HG02943 (cell line): ENCODE results near the gene PCDHB5.
"Not testable (repeated sequence)": the region's sequence is repeated elsewhere in the genome, so short reads cannot be mapped to it uniquely, and the experiment has no call there.

Source experiments
- ATAC-seq: cut with Tn5 transposase; IDR thresholded peaks from one replicate; pipeline ENCODE4 v1.9.1; 2021; ENCODE audit warnings: mild to moderate bottlenecking, low read depth, moderate library complexity; ENCODE audit not compliant: unreplicated experiment

The PCDHB5 gene

DNA sequence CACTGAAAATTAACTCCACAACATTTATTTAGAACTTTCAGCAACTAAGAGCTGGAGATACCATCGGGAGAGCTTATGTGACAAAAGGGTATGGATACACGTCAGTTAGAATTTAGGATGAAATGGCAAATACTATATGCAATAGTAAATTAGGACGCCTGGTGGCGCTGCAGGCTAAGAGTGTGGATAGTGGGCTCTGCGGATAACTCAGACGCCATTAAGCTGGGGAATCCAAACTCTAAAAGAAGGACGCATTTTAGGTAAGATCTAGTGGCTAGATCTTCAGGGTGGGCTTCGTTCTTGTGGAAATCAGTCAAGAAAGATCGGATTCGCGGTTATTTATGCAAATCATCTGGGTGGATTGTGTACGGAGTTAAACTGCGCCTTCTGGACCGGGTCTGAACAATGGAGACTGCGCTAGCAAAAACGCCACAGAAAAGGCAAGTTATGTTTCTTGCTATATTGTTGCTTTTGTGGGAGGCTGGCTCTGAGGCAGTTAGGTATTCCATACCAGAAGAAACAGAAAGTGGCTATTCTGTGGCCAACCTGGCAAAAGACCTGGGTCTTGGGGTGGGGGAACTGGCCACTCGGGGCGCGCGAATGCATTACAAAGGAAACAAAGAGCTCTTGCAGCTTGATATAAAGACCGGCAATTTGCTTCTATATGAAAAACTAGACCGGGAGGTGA lies at the start of gene PCDHB5:
PCDHB5 (plus strand) TSS at position 177 of the 688 bp plus-strand sequence; CDS start at position 406, 229 bp downstream.
- no peak for ATAC-seq

DNA sequence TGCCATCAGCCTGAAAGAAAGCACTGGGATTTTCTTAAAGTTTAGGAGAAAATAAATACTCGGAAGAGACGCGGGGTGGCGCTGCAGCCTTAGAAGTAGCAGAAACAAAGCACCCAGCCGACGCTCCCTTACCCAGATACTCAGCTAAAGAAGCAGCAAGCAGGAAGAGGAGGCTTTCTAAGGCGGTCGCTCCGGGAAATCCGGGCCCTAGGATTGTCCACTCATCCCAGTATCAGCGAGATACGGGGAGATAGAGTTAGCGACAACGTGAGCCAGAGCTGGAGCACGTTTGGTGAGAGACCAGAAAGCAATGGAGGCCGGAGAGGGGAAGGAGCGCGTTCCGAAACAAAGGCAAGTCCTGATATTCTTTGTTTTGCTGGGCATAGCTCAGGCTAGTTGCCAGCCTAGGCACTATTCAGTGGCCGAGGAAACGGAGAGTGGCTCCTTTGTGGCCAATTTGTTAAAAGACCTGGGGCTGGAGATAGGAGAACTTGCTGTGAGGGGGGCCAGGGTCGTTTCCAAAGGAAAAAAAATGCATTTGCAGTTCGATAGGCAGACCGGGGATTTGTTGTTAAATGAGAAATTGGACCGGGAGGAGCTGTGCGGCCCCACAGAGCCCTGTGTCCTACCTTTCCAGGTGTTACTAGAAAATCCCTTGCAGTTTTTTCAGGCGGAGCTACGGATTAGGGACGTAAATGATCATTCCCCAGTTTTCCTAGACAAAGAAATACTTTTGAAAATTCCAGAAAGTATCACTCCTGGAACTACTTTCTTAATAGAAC lies 40.3 kb upstream of the PCDHB5 start, which contains the start of gene PCDHB2:
PCDHB2 (plus strand) TSS at position 135 of the 782 bp plus-strand sequence; CDS start at position 311, 176 bp downstream.
- no peak for ATAC-seq

DNA sequence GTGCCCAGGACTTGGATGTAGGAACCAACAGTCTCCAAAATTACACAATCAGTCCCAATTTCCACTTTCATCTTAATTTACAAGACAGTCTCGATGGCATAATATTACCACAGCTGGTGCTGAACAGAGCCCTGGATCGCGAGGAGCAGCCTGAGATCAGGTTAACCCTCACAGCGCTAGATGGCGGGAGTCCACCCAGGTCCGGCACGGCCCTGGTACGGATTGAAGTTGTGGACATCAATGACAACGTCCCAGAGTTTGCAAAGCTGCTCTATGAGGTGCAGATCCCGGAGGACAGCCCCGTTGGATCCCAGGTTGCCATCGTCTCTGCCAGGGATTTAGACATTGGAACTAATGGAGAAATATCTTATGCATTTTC lies 39.8 kb upstream of the PCDHB5 start:
- ATAC-seq: no peak

DNA sequence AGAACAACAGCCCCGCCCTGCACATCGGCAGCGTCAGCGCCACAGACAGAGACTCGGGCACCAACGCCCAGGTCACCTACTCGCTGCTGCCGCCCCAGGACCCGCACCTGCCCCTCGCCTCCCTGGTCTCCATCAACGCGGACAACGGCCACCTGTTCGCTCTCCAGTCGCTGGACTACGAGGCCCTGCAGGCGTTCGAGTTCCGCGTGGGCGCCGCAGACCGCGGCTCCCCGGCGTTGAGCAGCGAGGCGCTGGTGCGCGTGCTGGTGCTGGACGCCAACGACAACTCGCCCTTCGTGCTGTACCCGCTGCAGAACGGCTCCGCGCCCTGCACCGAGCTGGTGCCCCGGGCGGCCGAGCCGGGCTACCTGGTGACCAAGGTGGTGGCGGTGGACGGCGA lies 38.8 kb upstream of the PCDHB5 start:
- ATAC-seq: not testable (repeated sequence)

DNA sequence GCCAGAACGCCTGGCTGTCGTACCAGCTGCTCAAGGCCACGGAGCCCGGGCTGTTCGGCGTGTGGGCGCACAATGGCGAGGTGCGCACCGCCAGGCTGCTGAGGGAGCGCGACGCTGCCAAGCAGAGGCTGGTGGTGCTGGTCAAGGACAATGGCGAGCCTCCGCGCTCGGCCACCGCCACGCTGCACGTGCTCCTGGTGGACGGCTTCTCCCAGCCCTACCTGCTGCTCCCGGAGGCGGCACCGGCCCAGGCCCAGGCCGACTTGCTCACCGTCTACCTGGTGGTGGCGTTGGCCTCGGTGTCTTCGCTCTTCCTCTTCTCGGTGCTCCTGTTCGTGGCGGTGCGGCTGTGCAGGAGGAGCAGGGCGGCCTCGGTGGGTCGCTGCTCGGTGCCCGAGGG lies 38.4 kb upstream of the PCDHB5 start:
- not testable (repeated sequence) for ATAC-seq

DNA sequence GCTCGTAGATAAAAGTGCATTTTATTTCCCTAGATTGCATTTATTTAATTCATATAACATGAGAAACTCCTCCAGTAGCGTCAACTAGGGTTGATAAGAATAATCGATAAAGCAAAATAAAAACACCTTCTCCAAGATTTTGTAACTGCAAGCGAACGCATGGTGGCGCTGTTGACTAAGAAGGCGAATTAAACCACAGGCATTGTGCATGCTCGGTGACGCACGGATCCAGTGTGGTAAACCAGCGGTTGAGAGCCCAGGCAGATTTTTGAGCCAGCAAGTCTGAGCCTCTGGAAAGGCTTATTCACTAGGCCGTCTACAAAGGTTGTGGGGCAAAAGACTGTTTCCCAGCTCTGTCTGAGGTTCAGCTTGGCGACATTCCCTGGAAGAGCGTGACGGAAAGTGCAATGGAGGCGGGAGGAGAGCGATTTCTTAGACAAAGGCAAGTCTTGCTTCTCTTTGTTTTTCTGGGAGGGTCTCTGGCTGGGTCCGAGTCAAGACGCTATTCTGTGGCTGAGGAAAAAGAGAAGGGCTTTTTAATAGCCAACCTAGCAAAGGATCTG lies 34.7 kb upstream of the PCDHB5 start, which contains the start of gene PCDHB3:
PCDHB3 (plus strand) TSS at position 231 of the 563 bp plus-strand sequence; CDS start at position 408, 177 bp downstream.
- no peak for ATAC-seq

DNA sequence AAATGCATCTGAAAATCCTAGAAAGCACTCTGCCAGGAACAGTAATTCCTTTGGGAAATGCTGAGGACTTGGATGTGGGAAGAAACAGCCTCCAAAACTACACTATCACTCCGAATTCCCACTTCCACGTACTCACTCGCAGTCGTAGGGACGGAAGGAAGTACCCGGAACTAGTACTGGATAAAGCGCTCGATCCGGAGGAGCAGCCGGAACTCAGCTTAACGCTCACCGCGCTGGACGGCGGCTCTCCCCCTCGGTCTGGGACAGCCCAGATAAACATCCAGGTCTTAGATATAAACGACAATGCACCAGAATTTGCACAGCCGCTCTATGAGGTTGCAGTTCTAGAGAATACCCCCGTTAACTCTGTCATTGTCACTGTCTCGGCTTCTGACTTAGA lies 33.9 kb upstream of the PCDHB5 start:
- no peak for ATAC-seq

DNA sequence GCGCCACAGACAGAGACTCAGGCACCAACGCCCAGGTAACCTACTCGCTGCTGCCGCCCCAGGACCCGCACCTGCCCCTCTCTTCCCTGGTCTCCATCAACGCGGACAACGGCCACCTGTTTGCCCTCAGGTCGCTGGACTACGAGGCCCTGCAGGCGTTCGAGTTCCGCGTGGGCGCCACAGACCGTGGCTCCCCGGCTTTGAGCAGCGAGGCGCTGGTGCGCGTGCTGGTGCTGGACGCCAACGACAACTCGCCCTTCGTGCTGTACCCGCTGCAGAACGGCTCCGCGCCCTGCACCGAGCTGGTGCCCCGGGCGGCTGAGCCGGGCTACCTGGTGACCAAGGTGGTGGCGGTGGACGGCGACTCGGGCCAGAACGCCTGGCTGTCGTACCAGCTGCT lies 32.9 kb upstream of the PCDHB5 start:
- ATAC-seq: not testable (repeated sequence)

DNA sequence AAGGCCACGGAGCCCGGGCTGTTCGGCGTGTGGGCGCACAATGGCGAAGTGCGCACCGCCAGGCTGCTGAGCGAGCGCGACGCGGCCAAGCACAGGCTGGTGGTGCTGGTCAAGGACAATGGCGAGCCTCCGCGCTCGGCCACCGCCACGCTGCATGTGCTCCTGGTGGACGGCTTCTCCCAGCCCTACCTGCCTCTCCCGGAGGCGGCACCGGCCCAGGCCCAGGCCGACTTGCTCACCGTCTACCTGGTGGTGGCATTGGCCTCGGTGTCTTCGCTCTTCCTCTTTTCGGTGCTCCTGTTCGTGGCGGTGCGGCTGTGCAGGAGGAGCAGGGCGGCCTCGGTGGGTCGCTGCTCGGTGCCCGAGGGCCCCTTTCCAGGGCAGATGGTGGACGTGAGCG lies 32.5 kb upstream of the PCDHB5 start:
- not testable (repeated sequence) for ATAC-seq

DNA sequence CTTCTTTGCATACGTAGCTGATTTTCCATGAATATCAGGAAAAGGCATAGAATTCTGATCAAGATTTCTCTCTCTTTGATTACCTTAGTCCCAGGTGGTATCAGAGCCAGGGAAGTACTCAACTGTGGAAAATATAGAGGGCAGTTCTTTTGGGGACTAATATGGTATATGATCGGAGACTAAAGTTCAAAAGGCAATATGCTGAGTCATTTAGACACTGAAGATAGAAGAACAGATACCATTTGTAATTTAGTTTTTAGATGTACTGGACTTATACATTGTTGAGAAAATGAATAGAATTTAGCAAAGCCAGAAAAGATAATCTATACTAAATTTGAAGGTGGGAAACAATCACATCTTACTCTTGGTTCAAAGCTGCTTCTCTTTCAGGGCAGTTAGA lies 29.7 kb upstream of the PCDHB5 start:
- ATAC-seq: no peak

DNA sequence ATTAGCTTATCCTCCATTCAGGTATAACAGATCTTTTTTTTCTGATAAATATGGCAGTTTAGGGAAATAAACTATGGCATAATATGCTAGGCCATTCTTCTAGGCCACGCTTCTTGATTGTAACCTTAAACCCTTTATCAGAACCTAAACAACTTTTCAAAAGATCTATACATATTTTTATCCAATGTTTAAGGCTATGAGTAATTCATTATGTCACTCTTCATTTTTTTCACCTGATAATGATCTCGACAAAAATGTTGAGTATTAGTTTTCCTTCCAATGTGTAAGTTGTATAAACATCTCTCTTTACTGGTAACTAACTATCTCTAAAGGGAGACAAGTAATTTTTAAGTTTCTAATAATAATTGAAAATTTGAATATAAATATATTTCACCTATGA lies 15.8 kb upstream of the PCDHB5 start:
- no peak for ATAC-seq

DNA sequence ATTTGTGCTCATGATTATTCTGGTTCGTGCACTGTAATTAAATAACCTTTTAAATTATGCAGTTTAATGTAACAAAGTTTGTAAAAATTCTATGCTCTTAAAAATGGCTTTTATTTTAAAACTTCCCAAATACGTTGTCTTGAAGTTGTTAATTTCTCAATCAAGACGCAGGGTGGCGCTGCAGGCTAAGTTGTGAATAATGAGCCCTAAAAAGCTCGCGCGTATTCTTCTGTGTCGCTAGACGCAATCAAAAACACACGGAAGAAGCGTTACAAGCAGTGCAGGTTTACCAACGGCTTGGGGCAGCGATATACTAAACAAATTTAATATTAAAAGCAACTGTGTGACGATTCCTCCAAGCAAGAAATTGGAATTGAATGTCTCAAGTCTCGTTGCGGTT lies 13.4 kb upstream of the PCDHB5 start, which contains the start of gene PCDHB4:
PCDHB4 (plus strand) TSS at position 256 of the 400 bp plus-strand sequence. CDS start 181 bp downstream, outside the sequence.
- ATAC-seq: no peak

DNA sequence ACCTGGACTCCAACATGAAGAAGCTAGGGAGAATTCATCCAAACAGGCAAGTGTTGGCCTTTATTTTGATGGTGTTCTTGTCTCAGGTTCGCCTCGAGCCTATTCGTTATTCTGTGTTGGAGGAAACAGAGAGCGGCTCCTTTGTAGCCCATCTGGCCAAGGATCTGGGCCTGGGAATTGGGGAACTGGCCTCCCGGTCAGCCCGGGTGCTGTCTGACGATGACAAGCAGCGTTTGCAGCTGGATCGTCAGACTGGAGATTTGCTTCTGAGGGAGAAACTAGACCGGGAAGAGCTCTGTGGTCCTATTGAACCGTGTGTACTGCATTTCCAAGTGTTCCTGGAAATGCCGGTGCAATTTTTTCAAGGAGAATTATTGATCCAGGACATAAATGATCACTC lies 13.0 kb upstream of the PCDHB5 start:
- no peak for ATAC-seq

DNA sequence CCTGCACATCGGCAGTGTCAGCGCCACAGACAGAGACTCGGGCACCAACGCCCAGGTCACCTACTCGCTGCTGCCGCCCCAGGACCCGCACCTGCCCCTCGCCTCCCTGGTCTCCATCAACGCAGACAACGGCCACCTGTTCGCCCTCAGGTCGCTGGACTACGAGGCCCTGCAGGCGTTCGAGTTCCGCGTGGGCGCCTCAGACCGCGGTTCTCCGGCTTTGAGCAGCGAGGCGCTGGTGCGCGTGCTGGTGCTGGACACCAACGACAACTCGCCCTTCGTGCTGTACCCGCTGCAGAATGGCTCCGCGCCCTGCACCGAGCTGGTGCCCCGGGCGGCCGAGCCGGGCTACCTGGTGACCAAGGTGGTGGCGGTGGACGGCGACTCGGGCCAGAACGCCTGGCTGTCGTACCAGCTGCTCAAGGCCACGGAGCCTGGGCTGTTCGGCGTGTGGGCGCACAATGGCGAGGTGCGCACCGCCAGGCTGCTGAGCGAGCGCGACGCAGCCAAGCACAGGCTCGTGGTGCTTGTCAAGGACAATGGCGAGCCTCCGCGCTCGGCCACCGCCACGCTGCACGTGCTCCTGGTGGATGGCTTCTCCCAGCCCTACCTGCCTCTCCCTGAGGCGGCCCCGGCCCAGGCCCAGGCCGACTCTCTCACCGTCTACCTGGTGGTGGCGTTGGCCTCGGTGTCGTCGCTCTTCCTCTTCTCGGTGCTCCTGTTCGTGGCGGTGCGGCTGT lies 11.4 kb upstream of the PCDHB5 start:
- not testable (repeated sequence) for ATAC-seq

DNA sequence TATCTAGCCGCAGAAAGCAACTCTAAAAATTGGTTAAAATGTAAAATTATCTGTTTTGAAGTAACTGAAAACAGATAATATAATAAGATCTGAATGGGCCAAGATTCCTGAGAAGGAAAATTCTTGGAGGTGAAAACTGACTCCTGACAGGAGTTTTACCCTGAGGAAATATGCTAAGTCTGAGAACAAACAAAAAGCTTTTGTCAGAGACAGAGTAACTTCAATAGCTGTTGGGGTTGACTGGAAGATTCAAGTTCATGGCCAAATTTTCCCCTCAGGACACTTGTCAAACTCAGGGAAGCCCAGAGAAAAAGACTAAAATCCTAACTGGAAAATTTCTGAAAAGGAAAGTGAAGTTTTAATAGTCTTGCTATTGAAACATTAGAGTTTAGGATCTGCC lies 7.7 kb upstream of the PCDHB5 start:
- ATAC-seq: no peak

DNA sequence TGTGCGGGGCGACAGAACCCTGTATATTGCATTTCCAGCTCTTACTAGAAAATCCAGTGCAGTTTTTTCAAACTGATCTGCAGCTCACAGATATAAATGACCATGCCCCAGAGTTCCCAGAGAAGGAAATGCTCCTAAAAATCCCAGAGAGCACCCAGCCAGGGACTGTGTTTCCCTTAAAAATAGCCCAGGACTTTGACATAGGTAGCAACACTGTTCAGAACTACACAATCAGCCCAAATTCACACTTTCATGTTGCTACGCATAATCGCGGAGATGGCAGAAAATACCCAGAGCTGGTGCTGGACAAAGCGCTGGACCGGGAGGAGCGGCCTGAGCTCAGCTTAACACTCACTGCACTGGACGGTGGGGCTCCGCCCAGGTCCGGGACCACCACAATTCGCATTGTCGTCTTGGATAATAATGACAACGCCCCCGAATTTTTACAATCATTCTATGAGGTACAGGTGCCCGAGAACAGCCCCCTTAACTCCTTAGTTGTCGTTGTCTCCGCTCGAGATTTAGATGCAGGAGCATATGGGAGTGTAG lies 786 bp downstream of the PCDHB5 start:
- ATAC-seq: no peak

DNA sequence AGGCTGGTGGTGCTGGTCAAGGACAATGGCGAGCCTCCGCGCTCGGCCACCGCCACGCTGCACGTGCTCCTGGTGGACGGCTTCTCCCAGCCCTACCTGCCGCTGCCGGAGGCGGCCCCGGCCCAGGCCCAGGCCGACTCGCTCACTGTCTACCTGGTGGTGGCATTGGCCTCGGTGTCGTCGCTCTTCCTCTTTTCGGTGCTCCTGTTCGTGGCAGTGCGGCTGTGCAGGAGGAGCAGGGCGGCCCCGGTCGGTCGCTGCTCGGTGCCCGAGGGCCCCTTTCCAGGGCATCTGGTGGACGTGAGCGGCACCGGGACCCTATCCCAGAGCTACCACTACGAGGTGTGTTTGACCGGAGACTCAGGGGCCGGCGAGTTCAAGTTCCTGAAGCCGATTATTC lies 2.3 kb downstream of the PCDHB5 start:
- not testable (repeated sequence) for ATAC-seq

DNA sequence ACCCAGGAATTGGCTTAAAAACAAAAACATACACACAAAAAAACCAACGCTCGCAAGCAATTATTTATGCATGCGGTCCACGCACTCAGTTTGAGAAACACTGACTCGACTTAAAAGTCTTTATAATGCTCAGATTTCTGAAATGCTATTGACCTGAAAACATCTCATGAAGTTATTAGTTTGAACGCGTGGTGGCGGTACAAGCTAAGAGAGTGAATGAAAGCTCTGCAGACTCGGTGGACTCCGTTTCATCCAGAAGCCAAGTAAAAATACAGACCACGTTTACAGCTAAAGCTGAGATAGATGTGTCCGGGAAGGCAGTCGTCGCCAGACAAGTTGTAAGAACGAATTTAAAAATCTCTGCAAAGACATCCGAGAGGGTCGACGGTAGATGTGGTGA lies 14.8 kb downstream of the PCDHB5 start, which contains the start of gene PCDHB6:
PCDHB6 (plus strand) TSS at position 246 of the 400 bp plus-strand sequence. CDS start 201 bp downstream, outside the sequence.
- no peak for ATAC-seq

DNA sequence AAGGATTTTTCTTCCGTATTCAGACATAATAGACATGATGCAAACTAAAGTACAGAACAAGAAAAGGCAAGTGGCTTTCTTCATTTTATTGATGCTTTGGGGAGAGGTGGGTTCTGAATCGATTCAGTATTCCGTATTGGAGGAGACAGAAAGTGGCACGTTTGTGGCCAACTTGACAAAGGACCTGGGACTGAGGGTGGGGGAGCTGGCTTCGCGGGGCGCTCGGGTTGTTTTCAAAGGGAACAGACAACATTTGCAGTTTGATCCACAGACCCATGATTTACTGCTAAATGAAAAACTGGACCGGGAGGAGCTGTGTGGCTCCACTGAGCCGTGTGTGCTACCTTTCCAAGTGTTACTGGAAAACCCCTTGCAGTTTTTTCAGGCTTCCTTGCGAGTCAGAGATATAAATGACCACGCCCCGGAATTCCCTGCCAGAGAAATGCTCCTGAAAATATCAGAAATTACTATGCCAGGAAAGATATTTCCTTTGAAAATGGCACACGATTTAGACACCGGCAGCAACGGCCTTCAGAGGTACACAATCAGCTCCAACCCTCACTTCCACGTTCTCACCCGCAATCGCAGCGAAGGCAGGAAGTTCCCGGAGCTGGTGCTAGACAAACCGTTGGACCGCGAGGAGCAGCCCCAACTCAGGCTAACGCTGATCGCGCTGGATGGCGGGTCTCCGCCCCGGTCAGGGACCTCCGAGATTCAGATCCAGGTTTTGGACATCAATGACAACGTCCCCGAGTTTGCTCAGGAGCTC lies 15.4 kb downstream of the PCDHB5 start:
- no peak for ATAC-seq
